Fibroblast of skin of back (primary cell): ENCODE results near the gene IL6ST.
A peak's percentile ranks its signal among the peaks of the same experiment; 100 is the strongest.

Source experiments
- DNase-seq: peaks from one replicate; pipeline ENCODE4 v3.0.0-alpha.2; 2013

IL6ST gene

DNA sequence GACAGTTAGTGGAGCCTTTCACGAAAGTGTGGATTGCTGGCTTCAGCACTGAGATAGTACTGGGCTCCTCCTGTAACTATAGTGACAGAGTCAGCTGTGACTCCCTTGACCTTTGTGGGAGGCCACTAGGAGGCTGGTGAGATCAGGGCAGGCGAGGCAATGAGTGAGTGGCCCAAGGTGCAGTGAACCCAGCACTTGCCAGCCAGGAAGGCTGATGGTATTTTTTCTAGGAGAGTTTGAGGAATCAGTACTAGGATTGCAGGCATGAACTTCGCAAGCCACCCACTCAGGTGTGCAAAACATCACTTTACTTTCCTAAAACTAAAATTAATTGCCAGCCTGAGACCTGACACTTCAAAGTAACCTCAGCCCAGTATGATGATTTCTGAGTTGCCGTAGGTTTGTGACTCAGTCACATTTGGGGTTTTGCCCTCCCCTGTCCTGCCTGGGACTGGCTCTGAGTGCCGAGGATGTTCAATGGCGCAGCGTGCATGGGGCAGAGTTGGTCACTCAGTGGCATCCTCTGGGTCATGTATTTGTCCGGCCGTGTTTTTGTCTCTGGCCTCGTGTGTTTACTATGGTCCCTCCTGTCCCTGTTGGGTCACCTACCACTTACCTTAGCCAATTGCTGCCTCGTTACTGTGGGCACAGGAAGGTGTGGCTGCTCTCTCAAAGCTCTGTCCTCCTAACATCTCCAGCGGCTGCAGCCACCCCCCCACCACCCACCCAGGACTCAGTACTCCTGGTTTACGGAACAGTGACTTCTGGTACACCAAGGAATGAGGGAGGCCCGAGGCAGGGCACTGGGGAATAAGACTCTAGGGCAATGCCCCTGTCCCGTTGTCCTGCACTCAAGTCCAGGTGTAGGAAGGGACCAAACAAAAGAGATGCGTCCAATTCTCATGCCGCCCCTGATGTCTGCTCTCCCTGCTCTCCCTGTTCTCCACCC lies 76.4 kb downstream of the IL6ST start:
- no peak for DNase-seq

GRCh38 chr5:55917402-55918086 lies 77.2 kb downstream of the IL6ST start:
- DNase-seq, result no peak

GRCh38 chr5:55916986-55917385 lies 77.8 kb downstream of the IL6ST start:
- no peak for DNase-seq

DNA sequence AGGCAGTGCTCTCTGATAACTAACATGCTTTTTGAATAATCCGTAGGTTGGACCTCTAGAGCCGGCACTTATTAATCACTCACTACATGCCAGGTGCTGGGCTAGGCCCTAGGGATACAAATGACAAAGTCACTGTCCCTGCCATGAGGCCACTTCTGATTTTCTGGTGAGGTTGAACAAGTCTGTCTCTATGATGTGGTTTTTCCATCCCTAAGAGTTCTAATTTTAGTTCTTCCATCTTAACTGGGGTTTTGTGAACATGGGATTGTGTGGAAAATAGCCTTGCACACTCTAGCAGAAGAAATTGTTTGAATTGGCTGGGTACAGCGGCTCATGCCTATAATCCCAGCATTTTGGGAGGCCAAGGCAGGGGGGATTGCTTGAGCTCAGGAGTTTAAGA lies 79.0 kb downstream of the IL6ST start:
- DNase-seq, result no peak

- no peak for DNase-seq
Measured at GRCh38 chr5:55914971-55915370, 79.8 kb downstream of the IL6ST start.

GRCh38 chr5:55913466-55914413 lies 81.0 kb downstream of the IL6ST start:
- no peak for DNase-seq

DNA sequence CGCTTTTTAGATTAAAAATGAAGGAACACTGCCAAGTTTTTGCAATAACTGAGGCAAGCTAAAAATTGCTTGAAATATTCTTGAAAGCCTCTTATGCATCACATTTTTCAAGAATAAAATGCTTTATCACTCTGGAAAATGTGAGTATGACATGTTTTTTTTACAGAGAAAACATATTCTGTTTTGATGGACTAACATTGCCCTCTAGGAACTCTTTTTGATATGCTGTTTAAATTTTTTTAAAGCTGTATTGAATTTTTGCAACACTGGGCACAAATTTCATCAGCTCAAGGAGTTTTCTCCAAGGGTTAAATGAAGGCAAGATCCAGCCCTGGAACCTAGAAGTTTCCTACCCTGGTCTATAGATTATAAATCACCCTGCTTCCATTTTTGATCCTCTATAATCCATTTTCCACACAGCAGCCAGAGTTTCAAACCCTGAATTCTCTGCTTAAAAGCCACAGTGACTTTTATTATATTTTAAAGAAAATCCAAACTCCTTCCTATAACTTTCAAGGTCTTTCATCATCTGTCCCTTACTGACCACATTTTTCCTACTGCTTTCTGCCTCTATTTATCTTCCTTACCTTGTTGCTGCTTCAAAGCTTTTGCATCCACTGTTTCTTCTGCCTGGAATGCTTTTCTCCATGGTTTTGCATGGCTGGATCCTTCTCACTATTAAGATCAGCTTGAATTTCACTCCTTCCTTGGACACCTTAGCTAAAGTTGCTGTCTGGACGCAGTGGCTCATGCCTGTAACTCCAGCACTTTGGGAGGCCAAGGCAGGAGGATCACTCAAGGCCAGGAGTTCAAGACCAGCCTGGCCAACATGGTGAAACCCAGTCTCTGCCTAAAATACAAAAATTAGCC lies 82.7 kb downstream of the IL6ST start:
- DNase-seq, result peak; percentile 66

GRCh38 chr5:55908804-55909203 lies 86.0 kb downstream of the IL6ST start:
- DNase-seq, result no peak

DNA sequence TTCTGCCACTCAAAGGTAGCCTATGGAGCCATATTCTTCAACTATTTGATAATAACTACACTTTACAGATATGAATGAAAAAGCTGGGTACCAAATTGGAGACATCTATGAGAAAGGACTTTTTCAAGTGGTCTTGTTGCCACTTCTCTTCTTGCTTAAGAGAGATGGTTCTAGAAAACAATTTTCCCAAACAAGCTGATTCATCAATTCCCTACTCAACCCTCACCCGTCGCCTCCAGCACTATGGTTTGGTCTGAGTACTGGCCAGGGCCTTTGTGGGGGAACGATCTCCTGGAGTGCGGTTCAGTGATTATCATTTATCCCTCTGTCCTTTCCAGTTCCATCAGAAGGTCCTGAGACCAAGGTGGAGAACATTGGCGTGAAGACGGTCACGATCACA lies 86.8 kb downstream of the IL6ST start:
- no peak for DNase-seq

DNA sequence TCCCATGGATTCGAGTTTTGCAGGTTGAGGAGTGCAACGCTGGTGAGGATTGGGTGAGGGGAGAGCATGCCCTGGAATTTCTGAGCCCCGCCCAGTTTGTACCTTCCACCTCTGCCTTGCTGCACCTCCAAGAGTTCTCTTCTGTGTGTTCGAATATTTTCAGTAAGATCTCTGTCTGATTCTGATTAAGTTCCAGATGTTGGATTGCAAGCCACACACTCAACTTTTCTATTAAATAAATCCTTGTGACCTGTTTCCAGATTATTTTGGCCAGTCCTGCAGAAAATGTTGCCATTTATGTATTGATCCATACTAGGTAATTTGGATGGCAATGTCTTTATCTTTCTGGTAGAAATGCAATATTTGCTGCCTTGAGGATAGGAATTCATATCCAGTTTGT lies 89.5 kb downstream of the IL6ST start:
- DNase-seq, result no peak

DNA sequence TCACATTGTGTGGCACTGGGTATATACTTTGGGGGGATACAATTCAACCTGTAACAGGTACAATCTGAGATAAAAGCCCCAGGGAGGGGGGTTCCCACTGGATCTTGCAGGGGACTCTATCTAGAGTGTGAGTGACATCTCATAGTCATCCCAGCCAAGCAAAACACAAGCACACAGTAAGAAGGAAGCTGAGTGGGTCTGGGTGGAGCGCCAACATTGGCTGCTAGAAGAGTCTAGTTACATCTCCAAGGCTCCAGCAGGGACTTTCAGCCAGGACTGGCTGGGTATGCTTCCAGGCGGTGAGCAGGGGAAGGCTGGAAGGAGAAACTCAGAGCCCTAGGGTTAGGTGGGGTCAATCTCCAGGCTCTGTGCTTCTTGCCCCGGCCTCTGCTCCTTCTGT lies 90.6 kb downstream of the IL6ST start:
- DNase-seq, result peak; percentile 49

DNA sequence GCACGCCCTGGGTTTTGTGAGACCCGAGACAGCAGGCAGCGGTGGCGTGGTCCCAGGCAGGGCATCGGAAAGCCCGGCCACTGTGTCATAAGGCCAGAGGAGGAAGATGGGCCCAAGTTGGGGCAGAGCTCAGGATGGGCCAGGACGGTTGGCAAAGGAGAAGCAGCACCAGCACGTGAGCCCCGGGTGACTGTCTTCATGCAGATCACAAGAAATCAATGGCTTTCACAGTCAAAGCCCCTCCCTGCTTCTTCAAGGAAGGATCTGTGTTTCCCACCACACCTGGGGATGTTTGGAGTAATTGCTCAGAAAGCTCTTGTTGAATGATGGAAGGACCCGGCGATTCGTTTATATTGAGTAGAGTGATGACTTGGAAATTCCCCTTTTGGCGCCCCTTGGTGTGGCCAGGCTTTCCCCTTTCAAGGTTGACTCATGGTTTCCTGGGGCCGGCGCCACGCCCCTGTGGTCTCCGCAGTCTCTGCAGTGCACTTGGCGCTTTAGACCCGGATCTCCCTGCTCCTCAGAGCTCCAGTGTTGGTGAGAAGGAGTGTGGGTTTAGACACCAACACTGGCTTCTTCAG lies 91.6 kb downstream of the IL6ST start:
- no peak for DNase-seq

DNA sequence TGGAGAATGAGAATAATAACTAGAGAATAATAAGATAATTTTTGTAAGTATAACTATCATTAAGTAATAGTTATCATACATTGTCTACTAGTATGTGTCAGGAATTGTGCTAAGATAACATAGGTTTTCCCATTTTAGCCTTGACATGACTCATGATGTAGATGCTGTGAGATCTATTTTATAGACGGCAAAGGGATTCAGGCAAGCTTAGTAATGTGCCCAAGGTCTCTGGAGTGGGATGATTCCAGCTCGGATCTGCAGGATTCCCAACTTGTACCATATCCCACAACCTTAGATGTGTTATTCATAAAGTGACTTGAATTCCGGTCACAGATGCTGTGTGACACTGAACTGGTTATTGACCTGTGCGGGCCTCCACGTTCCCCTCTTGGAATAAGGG lies 92.1 kb downstream of the IL6ST start:
- peak; percentile 44 for DNase-seq

GRCh38 chr5:55900776-55901175 lies 94.0 kb downstream of the IL6ST start:
- no peak for DNase-seq

DNA sequence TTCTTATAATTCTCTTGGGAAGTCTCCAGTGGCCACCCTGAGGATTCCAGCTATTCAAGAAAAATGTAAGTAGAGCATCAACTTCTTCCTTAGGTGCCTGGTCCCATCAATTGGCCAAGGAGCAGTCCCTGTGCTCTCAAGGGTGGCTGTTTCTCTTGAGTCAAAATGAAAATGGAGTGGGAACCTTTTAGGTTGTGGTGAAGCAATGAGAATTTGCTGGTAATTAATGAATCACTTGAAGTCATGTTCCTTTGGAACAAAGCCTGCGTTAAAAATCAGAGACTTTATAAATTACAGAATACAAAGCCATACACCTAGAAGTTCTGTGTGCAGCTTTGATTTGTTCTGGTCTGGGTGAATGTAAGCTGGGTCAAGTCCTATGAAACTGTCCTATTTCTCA lies 94.7 kb downstream of the IL6ST start:
- DNase-seq, result no peak

DNA sequence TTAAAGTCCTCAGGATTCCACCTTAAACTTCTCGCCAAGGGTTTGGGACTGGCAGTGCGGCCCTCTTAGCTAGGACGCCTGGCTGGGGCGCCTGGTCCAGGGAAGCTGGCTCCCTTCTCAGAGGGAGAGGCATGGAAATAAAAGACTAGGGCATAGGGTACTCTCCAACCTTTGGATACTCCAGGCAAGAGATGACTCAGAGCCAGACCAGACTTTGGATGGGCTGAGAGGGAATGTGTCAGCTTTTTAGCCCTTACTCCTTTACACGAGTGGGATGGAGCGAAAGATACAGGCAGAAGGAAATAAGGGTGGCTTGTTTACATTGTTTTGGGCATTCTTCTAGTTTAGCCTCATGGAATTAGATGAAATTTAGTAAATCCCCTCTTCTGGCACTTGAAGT lies 95.4 kb downstream of the IL6ST start:
- DNase-seq, result peak; percentile 70

GRCh38 chr5:55897905-55898304 lies 96.9 kb downstream of the IL6ST start:
- peak; percentile 99 for DNase-seq

GRCh38 chr5:55897206-55897894 lies 97.4 kb downstream of the IL6ST start:
- DNase-seq, result no peak

GRCh38 chr5:55896663-55897062 lies 98.1 kb downstream of the IL6ST start:
- no peak for DNase-seq

DNA sequence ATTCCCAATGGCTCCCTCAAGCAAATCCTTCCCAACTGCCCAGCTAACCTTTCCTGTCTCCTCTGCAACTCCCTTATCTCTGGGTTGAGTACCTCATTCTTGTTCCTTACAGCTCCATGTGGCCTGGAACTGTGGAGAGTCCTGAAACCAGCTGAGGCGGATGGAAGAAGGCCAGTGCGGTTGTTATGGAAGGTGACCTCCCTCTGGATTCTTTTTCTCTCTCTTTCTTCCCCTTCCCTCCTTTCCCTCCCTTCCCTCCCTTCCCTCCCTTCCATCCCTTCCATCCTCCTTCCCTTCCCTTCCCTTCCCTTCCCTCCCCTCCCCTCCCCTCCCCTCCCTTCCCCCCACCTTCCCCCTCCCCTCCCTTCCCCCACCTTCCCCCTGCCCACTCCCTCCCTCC lies 98.5 kb downstream of the IL6ST start:
- DNase-seq, result no peak

DNA sequence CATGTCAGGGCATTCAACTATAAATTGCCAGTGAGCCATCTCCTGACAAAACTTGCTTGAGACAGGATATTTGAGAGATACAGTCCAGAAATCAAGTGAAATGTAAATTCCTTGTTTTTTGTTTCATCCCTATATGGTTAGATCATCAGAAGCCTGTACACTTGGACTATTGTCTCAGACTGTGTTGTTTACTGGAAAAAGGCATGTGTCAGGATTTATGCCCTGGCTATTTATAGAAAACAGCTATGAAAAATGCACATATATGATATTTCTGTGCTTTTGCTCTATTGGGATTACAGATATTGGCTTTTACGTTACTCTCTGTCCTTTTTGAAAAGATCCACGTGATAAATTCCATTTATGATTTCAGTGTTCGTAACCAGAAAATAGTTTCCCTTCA lies 99.4 kb downstream of the IL6ST start:
- DNase-seq, result peak; percentile 34
